HG03103 (cell line): Measurements from ENCODE around the gene ACCSL.
A peak's percentile ranks its signal among the peaks of the same experiment; 100 is the strongest.

Experiments
- ATAC-seq: cut with Tn5 transposase; IDR thresholded peaks from one replicate; pipeline ENCODE4 v1.9.1; 2021; ENCODE audit warnings: low read depth; ENCODE audit not compliant: unreplicated experiment

ACCSL gene

DNA sequence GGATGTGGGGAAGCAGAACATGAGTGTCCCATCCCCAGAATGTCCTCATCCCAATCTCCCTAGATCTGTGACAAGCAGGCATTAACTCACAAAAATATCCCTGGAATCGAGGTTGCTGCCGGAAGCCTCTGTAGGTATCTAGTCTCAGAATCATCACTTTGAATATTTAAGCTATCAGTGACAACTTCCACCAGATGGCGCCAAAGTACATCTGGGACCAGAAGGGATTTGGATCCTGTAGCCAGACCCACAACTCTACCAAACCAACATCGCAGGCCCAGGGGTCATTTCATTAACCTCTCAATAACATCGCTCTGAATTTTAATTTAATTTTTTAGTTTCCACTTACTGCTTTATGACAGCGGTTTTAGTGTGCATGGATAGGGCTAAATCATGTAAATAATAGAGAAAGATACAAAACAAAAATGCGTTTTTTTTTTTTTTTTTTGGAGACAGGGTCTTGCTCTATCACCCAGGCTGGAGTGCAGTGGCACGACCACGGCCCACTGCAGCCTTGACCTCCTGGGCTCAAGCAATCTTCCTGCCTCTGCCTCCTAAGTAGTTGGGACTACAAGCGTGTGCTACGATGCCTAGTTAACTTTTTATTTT, 46.6 kb downstream of the ACCSL start:
- ATAC-seq = peak; percentile 32

GRCh38 chr11:44095506-44096359, 48.0 kb downstream of the ACCSL start, which contains the start of gene EXT2:
Gene EXT2, plus strand, starts transcription at chr11:44095678. Its CDS starts 12,035 bp downstream, at chr11:44107713.
- ATAC-seq = peak; percentile 90

GRCh38 chr11:44096360-44097185, 48.8 kb downstream of the ACCSL start:
- ATAC-seq = no peak

- no peak for ATAC-seq
Observed at GRCh38 chr11:44097821-44098220, 50.0 kb downstream of the ACCSL start.

GRCh38 chr11:44101098-44101497, 53.3 kb downstream of the ACCSL start:
- no peak for ATAC-seq

- ATAC-seq = no peak
Observed at GRCh38 chr11:44104481-44105294, 56.9 kb downstream of the ACCSL start.

GRCh38 chr11:44108260-44108659, 60.5 kb downstream of the ACCSL start:
- ATAC-seq = no peak
